ENCODE measurements around the gene HK3.

HK3 gene

GRCh38 chr5:176859916-176860315, 39.2 kb downstream of the HK3 start:
- H2AFZ ChIP-seq (ENCODE audit: low read length): no peak overlapping the region
- H3K9ac ChIP-seq (ENCODE audit: low read depth, low read length, poor library complexity, severe bottlenecking): no peak overlapping the region
- H3K27me3 ChIP-seq (ENCODE audit: insufficient read depth, low read length, poor library complexity, severe bottlenecking): no peaks in the 10 kb centered on the region
- no peaks in the 10 kb centered on the region for H3K9me3 ChIP-seq (ENCODE audit: insufficient read depth, low read depth, low read length)
- H4K20me1 ChIP-seq (ENCODE audit: insufficient read depth, low read length, poor library complexity, severe bottlenecking): no peaks in the 10 kb centered on the region
- H3K4me2 ChIP-seq (ENCODE audit: low read depth, low read length, poor library complexity, severe bottlenecking): no peak overlapping the region
- no peaks in the 10 kb centered on the region for H3K79me2 ChIP-seq (ENCODE audit: insufficient read depth, low read length)
- no peak overlapping the region for H3K4me3 ChIP-seq (ENCODE audit: low read length, poor library complexity, severe bottlenecking)
- no peaks in the 10 kb centered on the region for H3K4me1 ChIP-seq (ENCODE audit: insufficient read depth, low read length, poor library complexity, severe bottlenecking)
- H3K36me3 ChIP-seq (ENCODE audit: insufficient read depth, low read length): no peaks in the 10 kb centered on the region
- TF ChIP-seq CTCF (conservative IDR thresholded peaks at IDR 0.05; ENCODE audit: low read length) (no peak), EZH2phosphoT487 (IDR thresholded peaks at IDR 0.05; ENCODE audit: borderline replicate concordance) (no peak)
- no peaks in the 10 kb centered on the region for H3K9me2 ChIP-seq (replicated peaks; ENCODE audit: low read depth, low read length)
- no peaks in the 10 kb centered on the region for H3F3A ChIP-seq (ENCODE audit: low read depth)

GRCh38 chr5:176857894-176858273, 41.3 kb downstream of the HK3 start:
- no peak overlapping the region for H3K9ac ChIP-seq (ENCODE audit: low read depth, low read length, poor library complexity, severe bottlenecking)
- no peak overlapping the region for H3K4me2 ChIP-seq (ENCODE audit: low read depth, low read length, poor library complexity, severe bottlenecking)
- no peaks in the 10 kb centered on the region for H3K36me3 ChIP-seq (ENCODE audit: insufficient read depth, low read length)
- no peaks in the 10 kb centered on the region for H3K4me1 ChIP-seq (ENCODE audit: insufficient read depth, low read length, poor library complexity, severe bottlenecking)
- H3K27me3 ChIP-seq (ENCODE audit: insufficient read depth, low read length, poor library complexity, severe bottlenecking): no peaks in the 10 kb centered on the region
- H2AFZ ChIP-seq (ENCODE audit: low read length): no peak overlapping the region
- TF ChIP-seq CTCF (conservative IDR thresholded peaks at IDR 0.05; ENCODE audit: low read length) (no peak), EZH2phosphoT487 (IDR thresholded peaks at IDR 0.05; ENCODE audit: borderline replicate concordance) (no peak)
- no peaks in the 10 kb centered on the region for H4K20me1 ChIP-seq (ENCODE audit: insufficient read depth, low read length, poor library complexity, severe bottlenecking)
- H3K9me3 ChIP-seq (ENCODE audit: insufficient read depth, low read depth, low read length): no peaks in the 10 kb centered on the region
- no peaks in the 10 kb centered on the region for H3K79me2 ChIP-seq (ENCODE audit: insufficient read depth, low read length)
- H3K9me2 ChIP-seq (replicated peaks; ENCODE audit: low read depth, low read length): no peaks in the 10 kb centered on the region
- H3F3A ChIP-seq (ENCODE audit: low read depth): no peaks in the 10 kb centered on the region
- no peak overlapping the region for H3K4me3 ChIP-seq (ENCODE audit: low read length, poor library complexity, severe bottlenecking)

GRCh38 chr5:176857216-176857893, 41.8 kb downstream of the HK3 start:
- Histone ChIP-seq H3K4me3 (ENCODE audit: low read length, poor library complexity, severe bottlenecking) (no peak overlapping the region), H3K9me2 (replicated peaks; ENCODE audit: low read depth, low read length) (no peaks in the 10 kb centered on the region), H3K27me3 (ENCODE audit: insufficient read depth, low read length, poor library complexity, severe bottlenecking) (no peaks in the 10 kb centered on the region), H3K79me2 (ENCODE audit: insufficient read depth, low read length) (no peaks in the 10 kb centered on the region), H3K4me1 (ENCODE audit: insufficient read depth, low read length, poor library complexity, severe bottlenecking) (no peaks in the 10 kb centered on the region), H2AFZ (ENCODE audit: low read length) (no peak overlapping the region), H3K36me3 (ENCODE audit: insufficient read depth, low read length) (no peaks in the 10 kb centered on the region), H3K4me2 (ENCODE audit: low read depth, low read length, poor library complexity, severe bottlenecking) (no peak overlapping the region), H3K9me3 (ENCODE audit: insufficient read depth, low read depth, low read length) (no peaks in the 10 kb centered on the region), H3F3A (ENCODE audit: low read depth) (no peaks in the 10 kb centered on the region), H3K9ac (ENCODE audit: low read depth, low read length, poor library complexity, severe bottlenecking) (no peak overlapping the region), H4K20me1 (ENCODE audit: insufficient read depth, low read length, poor library complexity, severe bottlenecking) (no peaks in the 10 kb centered on the region)
- TF ChIP-seq EZH2phosphoT487 (IDR thresholded peaks at IDR 0.05; ENCODE audit: borderline replicate concordance) (no peak), CTCF (conservative IDR thresholded peaks at IDR 0.05; ENCODE audit: low read length) (no peak)
